Vein endothelial cell (primary cell): ENCODE results near the gene DIPK1B. TPM values are rescaled to one million over a fixed set of nuclear protein-coding genes. Genes with fewer than 3 reads are reported as not detected.

Source experiments
- small RNA-seq: library from RNA; depleted of rRNA; stranded (forward); fragments of <200 nt; gene quantifications from one replicate; pipeline ENCODE3, GENCODE V24; 2012
- total RNA-seq: library from RNA; depleted of rRNA; stranded (reverse); fragments of >200 nt; gene quantifications from 2 replicates; pipeline ENCODE4 v1.2.3, GENCODE V29; 2012

The DIPK1B gene
- 182 and 234 TPM in 2 replicates for total RNA-seq

DNA sequence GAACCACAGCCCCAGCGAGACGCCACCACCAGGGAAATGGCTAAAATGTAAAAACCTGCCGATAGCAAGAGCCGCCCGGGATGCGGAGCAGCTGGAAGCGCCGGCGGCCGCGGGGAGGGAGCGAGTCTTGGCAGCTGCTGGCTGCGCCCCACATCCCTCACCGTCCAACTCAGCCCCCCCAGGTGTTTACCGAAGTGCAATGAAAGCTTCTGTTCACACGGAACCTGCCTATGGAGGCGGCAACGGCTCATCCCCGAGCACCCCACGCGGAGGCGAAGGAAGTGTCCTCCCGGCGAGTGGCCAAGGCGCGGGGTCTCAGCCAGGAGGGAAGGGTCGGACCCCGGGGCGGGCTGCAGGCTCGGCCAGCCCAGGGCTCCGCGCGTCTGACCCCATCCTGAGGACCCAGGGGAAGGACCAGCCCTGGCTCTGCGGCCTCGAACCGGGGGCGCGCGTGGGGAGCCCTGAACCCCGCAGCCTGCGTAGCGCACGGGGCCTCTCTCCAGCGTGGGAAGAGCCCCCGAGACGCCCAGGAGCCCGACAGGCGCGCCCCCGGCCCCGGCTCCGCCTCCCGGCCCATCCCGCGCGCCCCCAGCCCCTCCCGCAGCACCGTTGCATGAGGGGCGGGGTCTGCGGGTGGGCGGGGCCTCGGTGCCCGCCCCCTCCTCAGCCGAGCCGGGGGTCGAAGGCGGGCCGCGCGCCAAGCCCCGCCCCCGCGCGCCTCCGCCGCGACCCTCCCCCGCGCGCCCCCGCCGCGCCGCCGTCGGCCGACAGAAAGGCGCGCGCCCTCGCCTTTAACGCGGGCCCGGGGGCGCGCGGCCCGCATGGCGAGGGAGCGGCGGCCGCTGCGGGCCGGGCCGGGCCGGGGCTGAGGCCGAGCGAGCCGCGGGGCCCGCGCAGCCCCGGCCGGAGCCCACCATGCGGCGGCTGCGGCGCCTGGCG is at the start of gene DIPK1B:
Gene DIPK1B (plus strand): TSS at position 822 of the 939 bp plus-strand sequence. CDS start 94 bp downstream, at position 916.

DNA sequence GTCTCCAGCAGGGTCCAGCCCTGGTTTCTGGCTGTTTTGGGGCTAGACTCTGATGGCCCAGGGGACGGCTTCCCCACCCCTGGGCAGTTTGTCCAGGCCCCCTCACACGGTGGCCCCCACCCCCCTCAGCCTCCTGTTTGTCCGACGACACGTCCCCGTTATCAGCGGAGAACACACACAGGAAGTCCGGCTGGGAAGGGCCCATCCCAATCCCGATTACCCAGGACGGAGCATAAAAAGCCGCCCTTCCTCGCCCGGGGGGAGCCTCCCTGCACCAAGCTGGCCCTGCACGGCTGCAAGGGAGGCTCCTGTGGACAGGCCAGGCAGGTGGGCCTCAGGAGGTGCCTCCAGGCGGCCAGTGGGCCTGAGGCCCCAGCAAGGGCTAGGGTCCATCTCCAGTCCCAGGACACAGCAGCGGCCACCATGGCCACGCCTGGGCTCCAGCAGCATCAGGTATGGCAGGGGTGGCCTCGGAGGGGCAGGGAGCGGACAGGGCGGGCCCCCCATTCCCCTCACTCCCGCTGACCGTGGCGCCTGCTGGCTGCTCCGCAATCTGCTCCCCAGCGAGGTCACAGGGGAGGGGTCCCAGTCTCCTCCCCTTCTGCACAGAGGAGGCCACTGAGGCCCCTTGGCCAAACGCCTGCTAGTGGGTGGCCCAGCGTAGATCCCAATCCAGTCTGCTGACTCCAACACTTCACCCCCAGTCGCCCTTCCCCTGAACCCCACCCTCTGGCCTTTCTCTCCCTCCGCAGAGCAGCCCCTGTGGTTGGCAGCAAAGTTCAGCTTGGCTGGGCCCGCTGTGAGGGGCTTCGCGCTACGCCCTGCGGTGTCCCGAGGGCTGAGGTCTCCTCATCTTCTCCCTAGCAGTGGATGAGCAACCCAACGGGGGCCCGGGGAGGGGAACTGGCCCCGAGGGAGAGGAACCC is 49.5 kb upstream of the DIPK1B start, which contains the start of gene EGFL7:
Gene EGFL7 (plus strand): TSS at position 261 of the 926 bp plus-strand sequence. CDS start 5,367 bp downstream, outside the sequence.

DNA sequence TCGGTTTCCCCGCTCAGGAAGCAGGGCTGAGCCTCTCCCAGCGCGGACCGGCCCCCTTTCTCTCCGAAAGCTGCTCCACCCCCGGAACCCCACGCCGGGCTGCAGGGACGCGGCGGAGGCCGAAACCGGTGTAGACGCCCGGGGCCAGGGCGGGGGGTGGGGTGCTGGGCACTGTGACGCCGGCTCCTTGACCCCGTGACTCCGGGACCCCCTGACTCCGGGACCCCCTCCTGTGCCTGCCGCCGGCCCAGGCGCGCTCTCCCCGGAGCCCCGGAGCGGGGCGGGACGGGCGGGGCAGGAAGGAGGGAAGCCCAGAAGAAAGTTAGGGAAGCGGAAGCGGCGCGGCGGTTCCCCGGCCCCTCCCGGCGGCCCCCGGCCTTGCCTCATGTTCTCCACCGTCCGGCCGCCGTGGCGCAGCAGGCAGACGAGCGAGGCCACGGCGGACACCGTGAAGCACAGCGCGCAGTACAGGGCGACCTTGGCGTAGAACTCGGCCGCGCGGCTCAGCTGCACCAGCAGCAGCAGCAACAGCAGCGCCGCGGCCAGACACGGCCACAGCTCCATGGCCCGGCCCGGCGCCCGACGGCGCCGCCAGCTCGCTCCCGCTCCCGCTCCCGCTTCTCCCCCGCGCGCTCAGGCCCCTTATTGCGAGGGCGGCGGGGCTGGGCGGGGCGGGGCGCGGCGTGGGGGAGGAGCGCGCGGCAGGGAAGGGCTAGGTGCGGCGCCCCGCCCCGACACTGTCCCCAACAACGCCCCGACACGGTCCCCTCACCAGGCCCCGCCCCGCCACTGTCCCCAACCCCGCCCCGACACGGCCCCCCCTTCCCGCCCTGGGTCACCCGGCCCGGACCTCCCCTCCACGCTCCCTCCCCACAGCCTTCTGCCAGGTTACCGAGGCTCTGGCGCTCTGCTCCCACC is 25.3 kb upstream of the DIPK1B start, which contains the start of gene AGPAT2:
Gene AGPAT2 (minus strand): TSS at position 664 of the 918 bp plus-strand sequence. CDS start 100 bp downstream, at position 564.

DNA sequence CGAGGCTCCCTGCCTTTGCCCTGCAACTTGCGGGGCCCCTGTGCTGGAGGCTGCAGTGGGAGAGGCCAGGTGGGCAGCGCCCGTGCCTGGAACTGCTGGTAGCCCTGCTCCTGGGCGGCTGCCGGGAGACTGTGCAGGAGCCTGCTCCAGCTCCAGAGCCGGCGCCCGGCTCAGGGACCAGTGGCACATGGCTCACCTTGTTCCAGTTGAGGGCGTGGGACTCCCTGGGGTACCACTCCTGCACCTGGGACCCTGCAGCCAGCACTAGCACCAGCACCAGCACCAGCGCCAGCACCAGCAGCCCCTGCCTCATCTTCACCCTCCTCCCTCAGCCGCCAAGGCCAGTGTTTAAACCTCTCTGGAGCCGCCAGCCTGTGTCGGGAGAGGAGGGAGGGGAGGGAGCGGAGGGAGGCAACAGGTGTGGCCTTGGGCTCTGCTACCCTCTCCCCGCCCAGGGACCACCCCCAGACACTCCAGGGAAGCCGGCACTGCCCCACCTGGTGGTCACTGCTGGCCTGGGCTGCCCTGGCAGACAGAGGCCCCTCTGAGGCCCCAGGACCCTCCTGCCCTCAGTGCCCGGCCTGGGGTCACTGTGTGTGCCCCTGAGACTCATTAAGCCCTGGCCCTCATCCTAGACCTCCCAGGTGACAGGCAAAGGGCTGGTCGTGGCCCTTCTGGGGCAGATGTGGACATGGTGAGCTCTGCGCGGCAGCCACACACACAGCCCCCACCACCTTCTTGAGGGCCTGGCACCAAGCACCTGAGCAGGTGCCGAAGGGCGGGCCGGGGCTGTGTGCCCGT is 30.4 kb downstream of the DIPK1B start, which contains the start of gene LCN10:
Gene LCN10 (minus strand): TSS at position 350 of the 801 bp plus-strand sequence. CDS start 37 bp downstream, at position 313.

DNA sequence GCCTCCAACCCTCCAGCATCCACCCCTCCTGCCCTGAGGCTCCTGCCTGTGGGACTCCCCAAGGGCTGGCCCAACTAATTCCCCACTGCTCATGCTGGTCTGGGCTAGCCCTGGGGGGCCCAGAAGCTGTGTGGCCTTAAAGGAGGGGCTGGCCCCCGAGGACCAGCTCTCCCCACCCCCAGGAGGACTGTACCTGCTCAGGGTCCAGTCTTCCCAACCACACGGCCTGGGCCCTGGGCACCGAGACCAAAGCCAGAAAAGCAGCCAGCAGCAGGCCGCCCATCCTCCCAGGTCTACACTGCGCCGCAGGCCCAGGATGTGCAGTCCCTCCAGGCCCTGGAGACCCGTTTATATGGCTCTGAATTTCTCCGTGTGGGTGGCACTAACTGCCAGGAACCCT is 35.8 kb downstream of the DIPK1B start, which contains the start of gene LCN6:
Gene LCN6 (minus strand): TSS at position 325 of the 400 bp plus-strand sequence. CDS start 42 bp downstream, at position 283.

DNA sequence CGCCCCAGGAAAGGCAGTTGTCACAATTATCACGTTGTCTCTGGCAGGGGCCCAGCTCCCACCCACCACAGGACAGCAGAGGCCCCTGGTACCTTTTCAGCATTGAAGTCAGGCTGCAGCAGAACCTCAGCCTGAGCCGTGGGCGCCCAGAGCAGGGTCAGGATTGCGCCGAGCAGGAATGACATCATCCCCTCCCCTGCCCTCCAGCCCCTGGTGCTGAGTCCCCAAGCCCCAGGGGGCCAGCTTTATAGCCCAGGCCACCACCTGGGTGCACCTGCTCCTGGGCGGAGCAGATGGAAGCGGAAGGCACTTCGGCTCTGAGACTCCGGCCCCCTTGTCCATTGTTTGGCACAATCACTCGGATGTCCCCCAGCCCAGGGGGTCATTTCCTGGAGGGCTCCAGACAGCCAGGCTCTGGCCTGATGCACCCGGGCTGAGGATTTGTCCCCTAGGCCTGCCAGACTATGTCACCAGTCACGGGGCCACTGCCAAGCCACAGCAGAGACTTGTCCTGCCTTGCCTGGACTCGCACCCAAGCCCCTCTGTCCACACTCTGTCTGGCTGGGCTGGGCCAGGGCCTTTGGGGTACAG is 52.0 kb downstream of the DIPK1B start, which contains the start of gene LCN15:
Gene LCN15 (minus strand): TSS at position 218 of the 591 bp plus-strand sequence. CDS start 30 bp downstream, at position 188.

Small RNAs within 50 kb of the gene (small RNA-seq; reads per million reads assigned to genes)
- gene MIR126, result 158,490 reads per million, percentile 100 among the genes with 10 or more reads in this experiment
- not detected for gene MIR6722

Other genes with a start within 250 kb of the DIPK1B start
- 45.2 and 54.9 TPM in 2 replicates for gene SEC16A, start 229.5 kb upstream of the DIPK1B start, total RNA-seq
- 128 and 200 TPM in 2 replicates for gene NOTCH1, start 166.5 kb upstream of the DIPK1B start, total RNA-seq
- 566 and 825 TPM in 2 replicates for gene EGFL7, start 49.7 kb upstream of the DIPK1B start, total RNA-seq
- 61.9 and 73.2 TPM in 2 replicates for gene AGPAT2, start 25.1 kb upstream of the DIPK1B start, total RNA-seq
- gene LCN10, start 30.4 kb downstream of the DIPK1B start, total RNA-seq, result not detected in 2 replicates
- gene LCN6, start 36.0 kb downstream of the DIPK1B start, total RNA-seq, result 0.33 TPM in 1 of 2 replicates, not detected in the other
- gene LCN8, start 45.7 kb downstream of the DIPK1B start, total RNA-seq, result not detected in 2 replicates
- not detected in 2 replicates for gene LCN15, start 51.9 kb downstream of the DIPK1B start, total RNA-seq
- gene TMEM141, start 78.8 kb downstream of the DIPK1B start, total RNA-seq, result 51.0 and 63.0 TPM in 2 replicates
- gene CCDC183, start 83.8 kb downstream of the DIPK1B start, total RNA-seq, result 0.19 and 0.65 TPM in 2 replicates
- gene RABL6, start 95.4 kb downstream of the DIPK1B start, total RNA-seq, result 94.1 and 98.4 TPM in 2 replicates
- 0.65 and 0.67 TPM in 2 replicates for gene AJM1, start 129.9 kb downstream of the DIPK1B start, total RNA-seq
- 77.7 and 106 TPM in 2 replicates for gene PHPT1, start 136.8 kb downstream of the DIPK1B start, total RNA-seq
- gene MAMDC4, start 139.8 kb downstream of the DIPK1B start, total RNA-seq, result 0.98 and 1.4 TPM in 2 replicates
- gene EDF1, start 153.7 kb downstream of the DIPK1B start, total RNA-seq, result 253 and 286 TPM in 2 replicates
- 11.8 and 13.9 TPM in 2 replicates for gene TRAF2, start 173.9 kb downstream of the DIPK1B start, total RNA-seq
- gene FBXW5, start 232.2 kb downstream of the DIPK1B start, total RNA-seq, result 180 and 181 TPM in 2 replicates
- gene C8G, start 232.7 kb downstream of the DIPK1B start, total RNA-seq, result 0.33 and 0.76 TPM in 2 replicates
- gene LCN12, start 239.7 kb downstream of the DIPK1B start, total RNA-seq, result 0.29 TPM in 1 of 2 replicates, not detected in the other